Measurements from ENCODE around the gene TCF7L2. TPM values are rescaled to one million over a fixed set of nuclear protein-coding genes. Genes with fewer than 3 reads are reported as not detected.
A peak's percentile ranks its signal among the peaks of the same experiment; 100 is the strongest.

The TCF7L2 gene
- total and polyA plus RNA-seq, 2 donors (not counting 1 experiment from before 2014, with no cell fraction given): 3.4 to 5.0 TPM

DNA sequence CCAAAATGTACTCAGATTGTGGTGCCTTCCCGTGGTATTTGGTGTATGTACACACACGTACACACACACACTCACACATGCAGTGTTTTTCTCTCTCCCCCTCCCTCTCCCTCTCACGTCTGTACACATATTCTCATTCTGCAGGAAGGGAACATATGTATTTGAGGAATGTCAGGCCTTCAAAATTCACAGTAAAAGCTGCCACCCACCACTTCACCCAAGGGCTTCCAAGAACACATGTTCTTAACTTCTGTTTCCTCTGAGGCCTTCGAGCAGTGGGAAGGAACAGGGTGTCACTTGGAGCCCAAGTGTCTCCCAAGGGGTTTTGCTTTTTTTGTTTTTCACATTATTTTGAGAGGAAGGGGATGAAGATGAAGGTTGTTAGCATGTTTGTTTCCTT, 198.9 kb downstream of the TCF7L2 start:
- no peaks in the 10 kb centered on the region for H3K79me2 ChIP-seq (ENCODE audit: control insufficient read depth, insufficient read depth, low read length)
- no peak for TF ChIP-seq EZH2 (IDR thresholded peaks at IDR 0.05; ENCODE audit: low read length, missing control alignments)
- TF ChIP-seq, protein P1, sequence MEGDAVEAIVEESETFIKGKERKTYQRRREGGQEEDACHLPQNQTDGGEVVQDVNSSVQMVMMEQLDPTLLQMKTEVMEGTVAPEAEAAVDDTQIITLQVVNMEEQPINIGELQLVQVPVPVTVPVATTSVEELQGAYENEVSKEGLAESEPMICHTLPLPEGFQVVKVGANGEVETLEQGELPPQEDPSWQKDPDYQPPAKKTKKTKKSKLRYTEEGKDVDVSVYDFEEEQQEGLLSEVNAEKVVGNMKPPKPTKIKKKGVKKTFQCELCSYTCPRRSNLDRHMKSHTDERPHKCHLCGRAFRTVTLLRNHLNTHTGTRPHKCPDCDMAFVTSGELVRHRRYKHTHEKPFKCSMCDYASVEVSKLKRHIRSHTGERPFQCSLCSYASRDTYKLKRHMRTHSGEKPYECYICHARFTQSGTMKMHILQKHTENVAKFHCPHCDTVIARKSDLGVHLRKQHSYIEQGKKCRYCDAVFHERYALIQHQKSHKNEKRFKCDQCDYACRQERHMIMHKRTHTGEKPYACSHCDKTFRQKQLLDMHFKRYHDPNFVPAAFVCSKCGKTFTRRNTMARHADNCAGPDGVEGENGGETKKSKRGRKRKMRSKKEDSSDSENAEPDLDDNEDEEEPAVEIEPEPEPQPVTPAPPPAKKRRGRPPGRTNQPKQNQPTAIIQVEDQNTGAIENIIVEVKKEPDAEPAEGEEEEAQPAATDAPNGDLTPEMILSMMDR (conservative IDR thresholded peaks at IDR 0.05 in 1 of 2, IDR thresholded peaks at IDR 0.05 in 1 of 2; ENCODE audit: low read depth in 1 of 2, low read length in 2 of 2): no peak
- peaks cover 19% of the 10 kb centered on the region for H3K36me3 ChIP-seq (ENCODE audit: control insufficient read depth, insufficient read depth, low read length)
- no peaks in the 10 kb centered on the region for H3K27me3 ChIP-seq (ENCODE audit: control insufficient read depth, insufficient read depth, low read length)
- no peak for DNase-seq (ENCODE audit: low read depth in 2 of 2)
- H4K20me1 ChIP-seq (ENCODE audit: control insufficient read depth, extremely low read depth, insufficient read depth, low read length): no peaks in the 10 kb centered on the region
- no peaks in the 10 kb centered on the region for H3K4me1 ChIP-seq (ENCODE audit: control insufficient read depth, extremely low read depth, insufficient read depth, low read length)
- no peak overlapping the region for H3K4me2 ChIP-seq (ENCODE audit: extremely low read depth, insufficient read depth, low read length)
- no peaks in the 10 kb centered on the region for H3K9me3 ChIP-seq (ENCODE audit: control insufficient read depth, insufficient read depth, low read depth, low read length)
- H2AFZ ChIP-seq (ENCODE audit: low read length): no peak overlapping the region
- no peak overlapping the region for H3K9ac ChIP-seq (ENCODE audit: insufficient read depth, low read length)
- H3K4me3 ChIP-seq (replicated peaks in 1 of 4; ENCODE audit: control extremely low read depth in 1 of 4, insufficient read depth in 1 of 4, low read depth in 3 of 4, low read length in 4 of 4): no peak overlapping the region
- H3K27ac ChIP-seq (ENCODE audit: insufficient read depth, low read length): no peak overlapping the region

DNA sequence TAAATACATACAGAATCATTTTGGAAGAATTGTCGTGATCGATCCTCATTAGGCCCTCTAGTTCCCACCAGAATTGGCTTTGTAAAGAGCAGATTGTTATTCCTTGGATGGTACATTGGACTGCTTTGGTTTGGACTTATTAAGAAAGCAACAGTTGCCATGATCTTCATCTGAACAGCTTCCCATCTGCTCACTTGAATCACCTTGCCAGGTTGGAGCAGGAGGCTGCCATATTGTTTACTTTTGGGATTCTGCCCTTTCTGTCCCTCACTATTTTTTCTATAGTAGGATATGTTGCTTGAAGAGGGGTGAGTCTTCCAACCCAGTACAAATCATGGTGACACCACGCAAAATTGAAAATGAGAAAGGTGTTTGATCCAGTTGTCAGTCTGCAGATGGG, 199.6 kb downstream of the TCF7L2 start:
- no peaks in the 10 kb centered on the region for H4K20me1 ChIP-seq (ENCODE audit: control insufficient read depth, extremely low read depth, insufficient read depth, low read length)
- DNase-seq (ENCODE audit: low read depth in 2 of 2): no peak
- H3K9me3 ChIP-seq (ENCODE audit: control insufficient read depth, insufficient read depth, low read depth, low read length): no peaks in the 10 kb centered on the region
- H3K27ac ChIP-seq (ENCODE audit: insufficient read depth, low read length): no peak overlapping the region
- no peak overlapping the region for H2AFZ ChIP-seq (ENCODE audit: low read length)
- no peak overlapping the region for H3K4me3 ChIP-seq (replicated peaks in 1 of 4; ENCODE audit: control extremely low read depth in 1 of 4, insufficient read depth in 1 of 4, low read depth in 3 of 4, low read length in 4 of 4)
- TF ChIP-seq, protein P1 (conservative IDR thresholded peaks at IDR 0.05 in 1 of 2, IDR thresholded peaks at IDR 0.05 in 1 of 2; ENCODE audit: low read depth in 1 of 2, low read length in 2 of 2): no peak
- no peak for TF ChIP-seq EZH2 (IDR thresholded peaks at IDR 0.05; ENCODE audit: low read length, missing control alignments)
- no peaks in the 10 kb centered on the region for H3K27me3 ChIP-seq (ENCODE audit: control insufficient read depth, insufficient read depth, low read length)
- H3K79me2 ChIP-seq (ENCODE audit: control insufficient read depth, insufficient read depth, low read length): no peaks in the 10 kb centered on the region
- no peaks in the 10 kb centered on the region for H3K4me1 ChIP-seq (ENCODE audit: control insufficient read depth, extremely low read depth, insufficient read depth, low read length)
- peaks cover 19% of the 10 kb centered on the region for H3K36me3 ChIP-seq (ENCODE audit: control insufficient read depth, insufficient read depth, low read length)
- no peak overlapping the region for H3K4me2 ChIP-seq (ENCODE audit: extremely low read depth, insufficient read depth, low read length)
- H3K9ac ChIP-seq (ENCODE audit: insufficient read depth, low read length): no peak overlapping the region

DNA sequence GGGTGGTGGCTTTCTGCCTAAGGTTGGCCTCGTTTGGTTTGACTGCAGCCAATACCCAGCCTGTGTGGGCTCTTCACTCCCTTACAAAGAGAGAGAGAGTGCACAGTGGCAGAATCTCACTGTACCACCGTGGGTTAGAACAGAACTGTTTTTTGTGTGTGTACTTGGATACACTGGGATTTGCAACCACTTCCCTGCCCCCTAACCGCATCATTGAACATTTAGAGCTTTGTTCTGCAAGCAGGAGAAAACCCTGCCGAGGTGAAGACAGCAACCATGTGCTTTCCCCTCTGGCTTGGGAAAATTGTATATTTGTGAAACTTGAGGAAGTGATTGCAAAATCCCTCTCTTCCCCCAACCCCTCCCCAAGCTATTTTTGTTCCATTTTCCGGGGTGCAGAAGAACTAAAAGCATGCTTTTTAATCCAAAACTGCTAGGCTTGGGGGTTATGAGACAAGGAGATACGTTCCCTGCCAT, 201.2 kb downstream of the TCF7L2 start:
- Histone ChIP-seq H3K4me1 (ENCODE audit: control insufficient read depth, extremely low read depth, insufficient read depth, low read length) (no peaks in the 10 kb centered on the region), H3K4me2 (ENCODE audit: extremely low read depth, insufficient read depth, low read length) (no peak overlapping the region), H4K20me1 (ENCODE audit: control insufficient read depth, extremely low read depth, insufficient read depth, low read length) (no peaks in the 10 kb centered on the region), H3K9ac (ENCODE audit: insufficient read depth, low read length) (no peak overlapping the region), H3K36me3 (ENCODE audit: control insufficient read depth, insufficient read depth, low read length) (peaks cover 19% of the 10 kb centered on the region), H3K79me2 (ENCODE audit: control insufficient read depth, insufficient read depth, low read length) (no peaks in the 10 kb centered on the region), H3K4me3 (replicated peaks in 1 of 4; ENCODE audit: control extremely low read depth in 1 of 4, insufficient read depth in 1 of 4, low read depth in 3 of 4, low read length in 4 of 4) (no peak overlapping the region), H3K27me3 (ENCODE audit: control insufficient read depth, insufficient read depth, low read length) (no peaks in the 10 kb centered on the region), H3K27ac (ENCODE audit: insufficient read depth, low read length) (no peak overlapping the region), H2AFZ (ENCODE audit: low read length) (no peak overlapping the region), H3K9me3 (ENCODE audit: control insufficient read depth, insufficient read depth, low read depth, low read length) (no peaks in the 10 kb centered on the region)
- TF ChIP-seq, protein P1 (conservative IDR thresholded peaks at IDR 0.05 in 1 of 2, IDR thresholded peaks at IDR 0.05 in 1 of 2; ENCODE audit: low read depth in 1 of 2, low read length in 2 of 2): no peak
- no peak for TF ChIP-seq EZH2 (IDR thresholded peaks at IDR 0.05; ENCODE audit: low read length, missing control alignments)
- peak in 1 of 2 donors; percentile 36 for DNase-seq (ENCODE audit: low read depth in 2 of 2)
